Urinary bladder (tissue), 4 donors: ENCODE results near the gene C6orf52. TPM values are rescaled to one million over a fixed set of nuclear protein-coding genes. Genes with fewer than 3 reads are reported as not detected.
A peak's percentile ranks its signal among the peaks of the same experiment; 100 is the strongest.

Source experiments
- DNase-seq: peaks from one replicate; pipeline ENCODE4 v3.0.0-alpha.2; 2015; ENCODE audit errors: extremely low spot score
- H3K27ac ChIP-seq: one replicate; pipeline ENCODE4 v1.5.1; 2013; ENCODE audit warnings: low read depth, mild to moderate bottlenecking, moderate library complexity
- H3K36me3 ChIP-seq: one replicate; pipeline ENCODE4 v1.6.1; 2013; ENCODE audit warnings: mild to moderate bottlenecking, moderate library complexity; ENCODE audit not compliant: insufficient read depth
- H3K4me1 ChIP-seq: one replicate; pipeline ENCODE4 v1.6.1; 2013; ENCODE audit warnings: mild to moderate bottlenecking, moderate library complexity; ENCODE audit not compliant: insufficient read depth
- H3K4me3 ChIP-seq: one replicate; pipeline ENCODE4 v1.5.1; 2013; ENCODE audit warnings: low read depth, low read length
- WGBS: extraction: QIAGEN DNeasy Blood & Tissue Kit; methylation state at CpG from one replicate; pipeline ENCODE4 v1.1.7; 2013; 5-methylcytosine and 5-hydroxymethylcytosine counted together
- polyA plus RNA-seq: library from polyadenylated mRNA; stranded (reverse); fragments of 200-250 nt; gene quantifications from one replicate; pipeline ENCODE4 v1.2.3, GENCODE V29; 2013
- total RNA-seq: library from RNA; depleted of rRNA; stranded (reverse); fragments of >200 nt; gene quantifications from one replicate; pipeline ENCODE4 v1.2.3, GENCODE V29; 2014
- donor health status: healthy with polysubstance abuse.
- donor health status: healthy.

Gene C6orf52
- total and polyA plus RNA-seq, 2 donors, result 0.57 TPM; not detected in 1

GRCh38 chr6:10658910-10659698, 35.3 kb downstream of the C6orf52 start:
- H3K36me3 ChIP-seq, result no peaks in the 10 kb centered on the region
- no peak overlapping the region for H3K27ac ChIP-seq
- no peak for DNase-seq
- no peaks in the 10 kb centered on the region for H3K4me1 ChIP-seq
- H3K4me3 ChIP-seq, result peak overlapping the region; percentile 22
- WGBS, result 86% methylated on average over 24 of the region's 24 CpGs

GRCh38 chr6:10655508-10656055, 38.8 kb downstream of the C6orf52 start:
- H3K4me3 ChIP-seq, result no peak overlapping the region
- WGBS, result 77% methylated on average over 12 of the region's 12 CpGs
- H3K4me1 ChIP-seq, result no peaks in the 10 kb centered on the region
- DNase-seq, result no peak
- no peak overlapping the region for H3K27ac ChIP-seq
- no peaks in the 10 kb centered on the region for H3K36me3 ChIP-seq

- H3K4me3 ChIP-seq, result no peak overlapping the region
- no peak overlapping the region for H3K27ac ChIP-seq
- WGBS, result 94% methylated on average over 1 of the region's 1 CpG
- no peaks in the 10 kb centered on the region for H3K36me3 ChIP-seq
- no peaks in the 10 kb centered on the region for H3K4me1 ChIP-seq
- no peak for DNase-seq
Observed at GRCh38 chr6:10644225-10644624, 50.2 kb downstream of the C6orf52 start.

- H3K36me3 ChIP-seq, result no peaks in the 10 kb centered on the region
- WGBS, result 32% methylated on average over 3 of the region's 3 CpGs
- DNase-seq, result no peak
- no peak overlapping the region for H3K27ac ChIP-seq
- H3K4me3 ChIP-seq, result no peak overlapping the region
- H3K4me1 ChIP-seq, result no peaks in the 10 kb centered on the region
Observed at GRCh38 chr6:10643201-10643651, 51.2 kb downstream of the C6orf52 start.

GRCh38 chr6:10641528-10641927, 52.9 kb downstream of the C6orf52 start:
- Histone ChIP-seq H3K4me3 (no peak overlapping the region), H3K4me1 (no peaks in the 10 kb centered on the region), H3K27ac (no peak overlapping the region), H3K36me3 (no peaks in the 10 kb centered on the region)
- no peak for DNase-seq
- WGBS, result 68% methylated on average over 3 of the region's 3 CpGs

GRCh38 chr6:10640412-10640811, 54.0 kb downstream of the C6orf52 start:
- Histone ChIP-seq H3K4me3 (no peak overlapping the region), H3K27ac (no peak overlapping the region), H3K36me3 (no peaks in the 10 kb centered on the region), H3K4me1 (no peaks in the 10 kb centered on the region)
- WGBS, result 94% methylated on average over 8 of the region's 8 CpGs
- no peak for DNase-seq

GRCh38 chr6:10633216-10633615, 61.2 kb downstream of the C6orf52 start:
- no peak overlapping the region for H3K27ac ChIP-seq
- no peak for DNase-seq
- H3K4me3 ChIP-seq, result no peak overlapping the region
- no peaks in the 10 kb centered on the region for H3K4me1 ChIP-seq
- no peaks in the 10 kb centered on the region for H3K36me3 ChIP-seq
- 83% methylated on average over 1 of the region's 1 CpG for WGBS

GRCh38 chr6:10630178-10630577, 64.2 kb downstream of the C6orf52 start:
- Histone ChIP-seq H3K36me3 (no peaks in the 10 kb centered on the region), H3K4me1 (no peaks in the 10 kb centered on the region), H3K27ac (no peak overlapping the region), H3K4me3 (no peak overlapping the region)
- no peak for DNase-seq
- 96% methylated on average over 1 of the region's 1 CpG for WGBS

GRCh38 chr6:10627800-10628199, 66.6 kb downstream of the C6orf52 start:
- Histone ChIP-seq H3K27ac (no peak overlapping the region), H3K36me3 (no peaks in the 10 kb centered on the region), H3K4me3 (no peak overlapping the region), H3K4me1 (no peaks in the 10 kb centered on the region)
- WGBS, result 94% methylated on average over 1 of the region's 1 CpG
- DNase-seq, result no peak

GRCh38 chr6:10626154-10626741, 68.2 kb downstream of the C6orf52 start:
- Histone ChIP-seq H3K4me1 (no peaks in the 10 kb centered on the region), H3K36me3 (no peaks in the 10 kb centered on the region), H3K27ac (no peak overlapping the region), H3K4me3 (no peak overlapping the region)
- no peak for DNase-seq
- WGBS, result 54% methylated on average over 9 of the region's 9 CpGs

GRCh38 chr6:10624836-10625235, 69.6 kb downstream of the C6orf52 start:
- H3K4me3 ChIP-seq, result no peak overlapping the region
- DNase-seq, result no peak
- no peaks in the 10 kb centered on the region for H3K36me3 ChIP-seq
- H3K4me1 ChIP-seq, result no peaks in the 10 kb centered on the region
- H3K27ac ChIP-seq, result no peak overlapping the region
- 90% methylated on average over 5 of the region's 5 CpGs for WGBS

- 94% methylated on average over 4 of the region's 4 CpGs for WGBS
- no peaks in the 10 kb centered on the region for H3K36me3 ChIP-seq
- no peak overlapping the region for H3K27ac ChIP-seq
- no peaks in the 10 kb centered on the region for H3K4me1 ChIP-seq
- DNase-seq, result no peak
- H3K4me3 ChIP-seq, result no peak overlapping the region
Observed at GRCh38 chr6:10621847-10622246, 72.6 kb downstream of the C6orf52 start.
